ENCODE measurements around the gene KY.

KY gene

GRCh38 chr3:134667406-134667805 lies 16.6 kb upstream of the KY start:
- no peak for DNase-seq

DNA sequence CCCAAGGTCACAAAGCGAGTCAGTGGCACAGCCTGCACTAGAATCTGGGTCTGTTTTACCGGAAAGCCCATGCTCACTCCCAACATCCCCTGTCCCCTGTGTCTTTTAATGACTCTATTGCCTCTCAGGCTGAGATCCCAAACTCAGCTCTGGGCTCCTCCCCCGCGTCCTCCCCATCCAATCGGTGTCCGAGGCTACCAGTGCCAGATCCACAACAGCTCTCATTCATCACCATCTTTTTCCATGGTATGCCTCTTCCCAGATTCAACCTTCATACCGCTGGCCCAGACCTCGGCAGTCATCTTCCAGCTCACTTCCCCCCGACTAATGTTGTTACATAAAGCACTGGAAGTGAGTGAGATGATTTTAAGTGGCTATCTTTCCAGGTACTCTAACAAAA lies 16.1 kb upstream of the KY start:
- no peak for DNase-seq

- no peak for DNase-seq
Measured at GRCh38 chr3:134666466-134666865, 15.6 kb upstream of the KY start.

GRCh38 chr3:134666052-134666451 lies 15.2 kb upstream of the KY start:
- DNase-seq: no peak

DNA sequence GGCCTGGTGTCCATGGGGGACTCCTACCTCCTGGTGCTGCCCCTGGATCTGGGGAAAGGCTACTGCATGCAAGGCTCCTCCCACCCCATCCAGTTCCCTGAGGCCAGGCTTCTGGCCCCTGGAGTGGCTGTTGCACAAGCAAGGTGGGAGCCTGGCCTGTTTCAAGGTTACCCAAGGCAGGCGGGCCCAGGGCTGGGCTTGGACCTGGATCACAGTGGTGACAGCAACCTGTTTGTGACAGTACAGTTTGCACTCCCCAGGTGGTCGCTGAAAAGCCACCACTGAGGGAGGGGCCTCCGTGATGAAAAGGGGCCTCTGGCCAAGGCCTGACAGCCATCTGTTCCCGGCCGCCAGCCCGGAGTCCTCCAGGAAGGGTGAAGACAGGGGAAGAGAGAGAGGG lies 14.4 kb upstream of the KY start:
- DNase-seq: no peak

DNA sequence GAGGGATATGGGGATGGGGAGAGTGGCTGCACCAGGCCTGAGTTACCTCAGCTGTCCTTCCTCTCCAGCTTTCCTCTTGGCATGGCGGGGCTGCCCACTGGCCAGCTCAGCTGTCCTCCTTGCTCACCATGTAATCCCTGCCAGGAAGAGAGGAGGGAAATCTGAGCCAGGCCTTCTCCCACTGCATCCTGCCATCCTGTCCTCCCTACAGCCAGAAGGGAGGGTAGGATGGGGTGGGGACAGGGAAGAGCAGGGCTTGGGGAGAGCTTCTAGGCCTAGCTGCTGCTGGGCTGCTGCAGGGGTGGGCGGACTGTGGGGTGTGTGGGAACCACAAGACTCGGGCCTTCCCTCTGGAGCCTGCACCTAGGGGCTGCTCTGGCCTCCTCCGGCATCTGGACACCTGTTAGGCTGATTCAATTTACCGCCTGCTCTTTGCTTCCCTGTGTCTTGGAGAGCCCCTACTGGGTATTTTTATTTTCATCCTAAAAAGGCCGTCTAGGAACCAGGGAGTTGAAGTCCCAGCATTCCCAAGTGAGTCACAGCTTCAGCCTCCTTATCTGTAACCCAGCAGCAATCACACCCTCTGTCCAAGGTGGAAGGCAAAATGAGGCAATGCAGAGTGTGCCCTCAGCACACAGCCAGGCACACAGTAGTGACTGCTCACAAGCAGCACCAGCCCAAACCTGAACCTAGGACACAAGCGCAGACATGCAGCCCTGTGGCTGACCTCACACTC lies 13.1 kb upstream of the KY start:
- DNase-seq: peak; percentile 37

DNA sequence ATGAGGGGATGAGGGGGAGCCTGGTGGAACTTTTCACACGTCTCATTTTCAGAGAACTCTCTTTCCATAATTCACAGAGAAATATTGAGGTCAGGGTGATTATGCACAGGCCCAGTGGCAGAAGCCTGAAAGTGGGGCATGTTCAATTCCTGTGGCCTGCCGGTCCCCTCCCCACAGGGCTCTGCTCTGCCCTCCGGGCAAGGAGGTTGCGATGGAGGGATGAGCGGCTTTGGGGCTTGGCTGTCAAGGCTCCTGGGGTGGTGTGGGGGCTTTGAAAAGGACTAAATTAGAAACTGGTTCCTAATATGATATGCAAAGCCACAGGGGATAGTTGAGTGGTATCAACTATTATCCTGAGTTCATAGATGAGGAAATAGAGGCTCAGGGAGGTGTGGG lies 9.2 kb upstream of the KY start:
- no peak for DNase-seq

DNA sequence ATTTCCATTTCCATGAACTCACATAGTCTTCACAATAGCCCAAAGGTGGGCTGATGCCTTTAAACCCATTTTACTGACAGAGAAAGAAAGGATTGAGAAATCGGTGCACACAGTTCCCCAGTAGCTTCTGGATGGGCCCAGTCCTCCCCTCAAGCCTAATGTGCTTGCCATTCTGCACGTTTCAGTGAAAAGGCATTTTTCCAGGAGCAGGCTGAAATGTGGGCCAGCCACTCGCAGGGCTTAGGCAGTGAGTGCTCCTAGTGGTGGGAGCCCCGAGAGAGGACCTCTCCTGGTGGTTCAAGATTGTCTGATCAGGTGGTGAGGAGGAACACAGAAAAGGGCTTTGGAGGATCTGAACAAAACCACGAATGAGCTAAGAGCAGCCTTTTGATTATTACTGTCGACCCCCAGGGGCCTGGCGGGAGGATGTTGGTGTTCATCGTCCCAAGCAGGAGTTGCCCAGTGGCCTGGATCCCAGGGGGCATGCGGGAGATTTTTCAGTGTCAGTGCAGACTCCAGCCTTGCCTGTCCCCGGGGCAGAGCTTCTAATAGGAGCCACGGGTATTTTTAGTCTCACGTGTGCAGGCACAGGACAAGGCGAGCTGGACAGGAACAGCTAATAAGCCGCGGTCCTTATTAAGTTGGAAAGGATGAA lies 8.7 kb upstream of the KY start:
- no peak for DNase-seq

DNA sequence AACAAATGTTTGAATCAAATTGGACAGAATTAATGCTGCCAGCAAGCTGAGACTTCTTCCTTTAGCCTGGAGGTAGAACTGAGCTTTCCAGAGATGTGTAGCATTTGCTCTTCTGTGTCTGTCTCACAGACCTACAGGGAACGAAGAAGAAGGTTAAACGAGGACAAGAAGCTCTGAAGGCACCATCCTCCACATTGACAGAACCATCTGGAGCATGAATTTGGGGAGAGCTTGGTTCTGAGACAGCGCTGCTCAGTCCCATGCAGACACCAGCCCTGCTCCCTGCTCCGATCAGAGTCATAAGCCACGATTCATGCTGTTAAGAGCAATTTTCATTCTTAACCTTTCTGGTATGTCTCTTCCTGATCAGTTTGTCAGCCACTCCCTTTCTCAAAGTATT lies 7.7 kb upstream of the KY start:
- no peak for DNase-seq

DNA sequence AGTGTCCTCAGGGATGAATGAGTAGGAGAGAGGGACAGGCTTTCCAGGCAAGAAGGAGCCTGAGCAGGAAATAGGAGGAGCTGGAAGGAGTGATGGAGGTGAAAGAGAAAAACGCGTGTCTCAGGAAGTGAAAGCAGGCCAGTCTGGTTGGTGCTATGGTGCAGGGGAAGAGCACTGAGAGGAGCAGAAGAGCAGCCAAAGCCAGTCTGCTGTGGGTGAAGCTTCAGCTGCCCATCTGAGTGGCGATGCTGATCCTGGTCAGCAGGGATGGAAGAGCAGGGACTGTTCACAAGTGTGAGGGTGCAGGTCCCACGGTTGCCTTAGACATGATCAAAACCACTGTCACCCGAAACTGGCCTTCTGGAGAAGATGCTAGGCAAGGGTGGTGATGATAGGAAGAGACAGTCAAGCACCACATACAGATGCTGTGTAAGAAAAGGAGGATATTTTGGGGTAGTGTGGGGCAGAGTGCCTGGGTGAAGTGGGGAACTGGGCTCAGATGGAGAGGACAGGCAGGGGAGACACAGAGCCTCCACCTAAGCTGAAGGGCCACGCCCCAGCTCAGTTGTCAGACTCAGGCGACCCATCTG lies 5.5 kb upstream of the KY start:
- DNase-seq: peak; percentile 17

GRCh38 chr3:134655706-134656105 lies 4.9 kb upstream of the KY start:
- peak; percentile 7 for DNase-seq

DNA sequence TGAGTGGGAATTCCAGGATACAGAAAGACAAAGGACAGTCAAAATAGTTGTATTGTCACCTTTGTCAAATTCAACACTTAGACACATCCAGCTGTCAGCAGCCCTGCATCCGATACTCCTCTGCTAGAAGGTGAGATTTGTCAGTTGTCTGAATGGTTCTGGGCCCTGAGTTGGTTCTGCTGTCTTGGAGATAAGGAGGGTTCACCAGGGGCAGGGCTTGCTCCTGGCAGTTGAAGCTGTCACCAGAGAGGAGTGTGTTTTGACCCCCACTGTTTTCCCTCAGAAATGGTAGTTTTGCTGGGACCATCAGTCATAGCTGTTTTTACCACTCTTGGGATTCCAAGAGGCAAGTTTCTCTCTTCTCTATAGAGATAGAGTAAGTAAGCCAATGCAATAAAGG lies 3.2 kb upstream of the KY start:
- peak; percentile 17 for DNase-seq

- DNase-seq: peak; percentile 17
Measured at GRCh38 chr3:134652886-134653630, 2.2 kb upstream of the KY start.

DNA sequence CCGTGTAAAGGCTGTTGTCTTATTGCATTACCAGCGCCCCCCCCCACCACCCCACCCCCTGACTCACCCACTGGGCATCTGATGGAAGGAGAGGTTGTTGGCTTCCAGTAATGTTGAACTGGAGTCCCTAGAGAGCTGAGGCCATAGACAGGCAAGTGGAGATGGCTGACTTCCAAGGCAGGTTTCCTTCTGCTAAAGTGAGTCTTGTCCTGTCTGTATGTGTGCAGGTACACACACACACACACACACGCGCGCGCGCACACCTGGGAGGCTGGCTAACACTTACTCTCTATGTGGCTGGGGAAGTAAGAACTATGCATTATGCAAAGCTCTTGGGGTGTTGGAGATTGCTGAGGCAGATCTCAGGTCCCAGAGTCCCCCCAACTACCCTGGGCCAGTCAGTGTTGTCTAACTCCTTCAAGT lies 1.6 kb upstream of the KY start:
- peak; percentile 36 for DNase-seq

- DNase-seq: no peak
Measured at GRCh38 chr3:134651347-134652041, 672 bp upstream of the KY start.

- peak; percentile 20 for DNase-seq
Measured at GRCh38 chr3:134649106-134649705, 1.6 kb downstream of the KY start.

DNA sequence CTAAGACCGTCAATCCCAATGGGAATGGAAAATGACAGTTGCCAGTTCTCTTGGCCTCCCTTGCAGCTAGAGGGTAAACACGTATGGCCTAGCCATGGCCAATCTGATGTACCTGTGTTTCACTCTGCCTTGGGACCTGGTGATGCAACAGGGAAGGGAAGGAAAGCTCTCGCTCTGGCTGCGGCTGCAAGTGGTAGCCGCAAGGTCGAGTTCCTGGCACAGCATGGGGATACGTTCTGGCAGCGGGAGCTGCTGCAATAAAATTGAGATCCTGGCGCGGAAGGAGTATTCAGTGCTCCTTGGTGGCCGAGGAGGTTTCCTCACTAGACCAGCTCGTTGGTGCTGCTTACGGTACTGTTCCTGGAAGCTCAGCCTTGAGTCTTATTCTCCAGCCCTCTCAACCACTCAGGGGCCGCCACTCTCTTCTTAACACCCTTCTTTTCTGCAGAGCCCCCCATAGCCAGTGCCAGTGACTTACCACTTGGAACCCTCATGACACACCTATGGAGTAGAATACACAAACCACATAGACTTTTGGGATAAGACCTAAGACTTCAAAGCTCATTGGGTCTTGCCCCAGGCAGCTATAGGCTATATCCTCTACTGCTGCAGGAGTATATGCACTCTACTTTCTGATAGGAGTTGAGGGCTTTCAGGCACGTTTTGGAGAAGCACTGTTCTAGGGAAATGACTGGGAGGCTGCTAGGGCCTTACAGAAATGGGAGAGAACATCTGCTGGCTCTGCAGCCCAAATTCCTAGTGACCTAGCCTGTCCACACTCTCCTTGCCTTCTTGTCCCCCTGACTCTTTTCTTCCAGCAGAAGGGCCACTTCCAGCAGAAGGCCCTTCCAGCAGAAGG lies 2.7 kb downstream of the KY start:
- peak; percentile 17 for DNase-seq

GRCh38 chr3:134646086-134646485 lies 4.7 kb downstream of the KY start:
- peak; percentile 28 for DNase-seq

- DNase-seq: no peak
Measured at GRCh38 chr3:134645515-134645914, 5.3 kb downstream of the KY start.

DNA sequence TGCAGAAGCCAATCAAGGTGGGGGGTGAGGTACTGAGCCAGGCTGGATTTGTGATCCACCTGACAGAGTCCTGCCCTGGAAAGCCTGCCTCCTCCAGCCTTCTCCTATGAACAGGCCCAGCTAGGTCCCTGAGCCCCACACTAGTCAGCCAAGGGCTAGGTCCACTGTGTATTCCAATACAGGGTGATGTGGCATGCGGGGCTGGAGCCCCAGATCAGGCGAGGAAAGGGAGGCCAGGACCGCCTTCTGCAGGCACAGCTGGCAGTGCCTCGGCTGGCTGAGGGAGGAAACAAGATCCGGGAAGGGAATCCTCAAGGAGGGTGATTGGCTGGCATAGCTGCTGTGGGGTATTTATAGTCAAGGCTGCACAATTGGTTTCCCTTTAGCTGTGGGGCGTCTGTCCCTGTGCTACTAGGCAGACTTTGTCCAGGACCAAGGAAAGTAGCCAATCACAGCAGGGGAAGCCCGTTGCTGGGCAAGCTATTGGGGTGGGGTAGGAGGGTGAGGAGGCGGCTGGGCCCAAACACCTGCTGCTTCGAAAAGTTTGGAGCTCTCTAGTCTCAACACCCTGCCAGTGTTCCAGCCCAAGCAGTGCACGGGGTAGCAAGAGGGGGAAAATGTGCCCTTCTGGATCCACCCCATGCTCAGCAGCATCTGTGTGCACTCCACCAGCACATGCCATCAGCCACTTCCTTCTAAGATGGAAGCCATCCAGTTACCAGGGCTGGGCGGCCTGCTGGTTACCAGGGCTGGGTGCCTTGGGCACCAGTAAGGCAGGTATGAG lies 5.9 kb downstream of the KY start:
- peak; percentile 23 for DNase-seq
